GM12892 (cell line): ENCODE data around the gene CPA2.

Experiments
- POLR2A ChIP-seq: IDR thresholded peaks from 2 replicates; pipeline ENCODE4 v1.6.1; 2011; ENCODE audit warnings: low read depth, low read length, control low read depth
- POLR2AphosphoS5 ChIP-seq: IDR thresholded peaks from 2 replicates; pipeline ENCODE4 v1.6.1; 2011; ENCODE audit warnings: low read depth, low read length, control low read depth
- TAF1 ChIP-seq: IDR thresholded peaks from 2 replicates; pipeline ENCODE4 v1.6.1; 2011; ENCODE audit warnings: low read depth, mild to moderate bottlenecking, control low read depth, low read length, borderline replicate concordance

DNA sequence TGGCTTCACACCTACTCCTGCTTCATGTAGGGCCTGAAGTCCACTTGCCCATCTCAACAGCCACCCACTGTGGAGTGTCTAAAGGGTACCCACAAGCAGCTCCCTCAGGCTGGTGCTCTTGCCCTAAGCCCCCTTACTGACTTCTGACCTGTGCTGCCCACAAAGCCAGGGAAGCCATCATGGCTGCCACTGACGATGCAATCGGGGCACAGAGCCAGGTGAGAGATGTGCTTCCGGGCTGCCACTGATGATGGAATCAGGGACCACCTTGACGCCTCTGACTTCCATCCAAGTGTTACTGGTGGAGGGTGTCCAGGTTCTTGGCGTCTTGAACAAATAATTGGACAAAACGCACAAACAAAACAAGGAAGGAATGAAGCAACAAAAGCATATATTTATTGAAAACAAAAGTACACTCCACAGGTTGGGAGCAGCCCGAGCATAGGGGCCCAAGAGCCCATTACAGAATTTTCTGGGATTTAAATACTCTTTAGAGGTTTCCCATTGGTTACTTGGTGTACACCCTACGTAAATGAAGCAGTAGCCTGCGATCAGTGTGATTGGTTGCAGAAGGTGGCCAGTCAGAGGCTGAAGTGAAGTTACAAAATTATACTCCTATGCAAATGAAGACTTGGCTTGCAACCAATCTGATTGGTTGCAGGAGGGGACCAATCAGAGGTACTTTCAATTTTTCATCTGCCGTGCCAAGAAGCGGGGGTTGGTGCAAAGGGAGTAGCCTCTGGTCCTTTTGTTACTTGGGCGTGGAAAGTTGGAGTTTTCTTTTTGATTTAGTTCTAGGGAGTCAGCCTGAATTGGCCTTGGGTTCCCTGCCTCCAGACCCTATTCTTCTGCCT is 4.5 kb downstream of the CPA2 start:
- TF ChIP-seq POLR2A (no peak), TAF1 (no peak), POLR2AphosphoS5 (no peak)
